ENCODE measurements around the gene NFKB1.

- TF ChIP-seq POLR2A (IDR thresholded peaks at IDR 0.05; ENCODE audit: low read length) (no peak), GATA1 (IDR thresholded peaks at IDR 0.05; ENCODE audit: low read depth, low read length) (no peak)
Observed at GRCh38 chr4:102625232-102625930, 124.2 kb downstream of the NFKB1 start.

All from erythroblast (primary cell).